ENCODE measurements around the gene ANKS1A. TPM values are rescaled to one million over a fixed set of nuclear protein-coding genes. Genes with fewer than 3 reads are reported as not detected.

Gene ANKS1A
- total RNA-seq, 1 experiment from 2014 or later = 35.0 TPM

DNA sequence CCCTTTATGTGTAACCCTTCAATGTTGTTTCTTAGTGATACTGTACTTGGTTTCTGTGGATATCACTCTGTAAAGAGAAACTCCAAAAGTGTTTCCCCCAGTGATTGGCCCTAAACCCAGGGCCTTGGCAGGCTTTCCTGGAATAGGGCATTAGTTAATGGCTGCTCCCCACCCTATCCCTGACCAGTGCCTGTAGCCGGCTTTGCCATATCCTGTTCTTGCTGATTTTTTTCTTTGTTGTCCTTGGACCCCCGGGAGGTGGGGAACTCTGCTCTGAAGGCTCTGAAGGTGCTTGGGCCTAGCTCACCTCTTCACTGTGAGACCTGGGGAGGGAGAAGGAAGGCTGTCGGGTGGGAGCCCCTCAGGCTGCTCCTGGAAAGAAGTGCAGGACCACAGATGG is 131.9 kb downstream of the ANKS1A start:
- DNase-seq (ENCODE audit: low spot score) = no peak

DNA sequence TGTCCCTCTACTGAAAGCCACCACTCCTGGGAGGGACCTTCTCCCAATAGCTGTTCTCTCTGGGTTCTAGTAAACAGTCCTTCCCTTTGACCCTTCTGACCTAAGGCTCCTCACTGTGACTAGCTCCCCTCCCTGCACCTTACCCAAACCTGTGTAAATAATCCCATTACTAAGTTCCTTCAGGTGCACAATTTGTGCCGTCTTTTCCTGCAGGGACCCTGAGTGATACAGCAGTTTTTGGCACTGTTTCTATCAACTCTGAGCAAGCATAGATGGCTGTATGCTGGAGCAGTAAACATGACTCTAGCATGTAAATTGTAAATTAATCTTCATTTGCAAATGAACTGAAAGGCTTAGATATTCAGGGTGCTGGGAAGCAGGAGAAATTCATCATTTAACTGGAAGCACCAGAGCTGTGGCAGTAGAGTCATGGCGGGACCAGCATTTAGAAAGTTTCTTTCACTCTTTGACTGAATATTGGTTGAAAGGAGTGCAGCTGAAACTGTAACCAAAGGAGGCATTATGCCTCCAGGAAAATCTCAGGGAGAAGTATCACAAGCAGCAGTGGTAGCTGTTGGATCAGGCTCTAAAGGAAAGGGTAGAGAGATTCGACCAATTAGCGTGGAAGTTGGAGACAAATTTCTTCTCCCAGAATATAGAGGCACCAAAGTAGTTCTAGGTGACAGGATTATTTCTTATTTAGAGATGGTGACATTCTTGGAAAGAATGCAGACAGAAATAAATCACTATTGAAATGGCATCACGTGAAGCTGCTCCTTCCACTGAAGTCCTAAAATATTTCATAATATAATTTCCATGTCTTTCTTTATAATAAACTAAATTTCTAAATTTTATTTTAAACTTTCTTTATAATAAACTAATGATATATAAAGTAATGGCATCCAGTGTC is 134.3 kb downstream of the ANKS1A start:
- ChIA-PET POLR2A (interaction anchor here (0.7 kb wide), 1 partner anchor 15 kb away, joined by 3 read pairs; no protein-coding TSS in a partner anchor), CTCF (interaction anchor here (0.8 to 4.1 kb wide), 8 partner anchors 14 to 235 kb away, joined by 3 to 19 read pairs (median 4); no protein-coding TSS in a partner anchor)
- Mint-ChIP-seq H3K4me3 (peak overlapping the region; percentile 42), H3K9me3 (no peaks in the 10 kb centered on the region), H3K27ac (peak overlapping the region; percentile 98), H3K4me1 (peaks cover 87% of the 10 kb centered on the region), H3K27me3 (ENCODE audit: low read depth) (no peaks in the 10 kb centered on the region), H3K36me3 (peaks cover 7% of the 10 kb centered on the region)
- ATAC-seq (peak; percentile 8; the same call in 1 of the 2 replicates), DNase-seq (ENCODE audit: low spot score) (no peak)
- TF ChIP-seq, protein P1, sequence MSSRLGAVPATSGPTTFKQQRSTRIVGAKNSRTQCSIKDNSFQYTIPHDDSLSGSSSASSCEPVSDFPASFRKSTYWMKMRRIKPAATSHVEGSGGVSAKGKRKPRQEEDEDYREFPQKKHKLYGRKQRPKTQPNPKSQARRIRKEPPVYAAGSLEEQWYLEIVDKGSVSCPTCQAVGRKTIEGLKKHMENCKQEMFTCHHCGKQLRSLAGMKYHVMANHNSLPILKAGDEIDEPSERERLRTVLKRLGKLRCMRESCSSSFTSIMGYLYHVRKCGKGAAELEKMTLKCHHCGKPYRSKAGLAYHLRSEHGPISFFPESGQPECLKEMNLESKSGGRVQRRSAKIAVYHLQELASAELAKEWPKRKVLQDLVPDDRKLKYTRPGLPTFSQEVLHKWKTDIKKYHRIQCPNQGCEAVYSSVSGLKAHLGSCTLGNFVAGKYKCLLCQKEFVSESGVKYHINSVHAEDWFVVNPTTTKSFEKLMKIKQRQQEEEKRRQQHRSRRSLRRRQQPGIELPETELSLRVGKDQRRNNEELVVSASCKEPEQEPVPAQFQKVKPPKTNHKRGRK (CRISPR knock-in tag; IDR thresholded peaks at IDR 0.05; ENCODE audit: borderline replicate concordance) = no peak
- TF ChIP-seq, protein P2, sequence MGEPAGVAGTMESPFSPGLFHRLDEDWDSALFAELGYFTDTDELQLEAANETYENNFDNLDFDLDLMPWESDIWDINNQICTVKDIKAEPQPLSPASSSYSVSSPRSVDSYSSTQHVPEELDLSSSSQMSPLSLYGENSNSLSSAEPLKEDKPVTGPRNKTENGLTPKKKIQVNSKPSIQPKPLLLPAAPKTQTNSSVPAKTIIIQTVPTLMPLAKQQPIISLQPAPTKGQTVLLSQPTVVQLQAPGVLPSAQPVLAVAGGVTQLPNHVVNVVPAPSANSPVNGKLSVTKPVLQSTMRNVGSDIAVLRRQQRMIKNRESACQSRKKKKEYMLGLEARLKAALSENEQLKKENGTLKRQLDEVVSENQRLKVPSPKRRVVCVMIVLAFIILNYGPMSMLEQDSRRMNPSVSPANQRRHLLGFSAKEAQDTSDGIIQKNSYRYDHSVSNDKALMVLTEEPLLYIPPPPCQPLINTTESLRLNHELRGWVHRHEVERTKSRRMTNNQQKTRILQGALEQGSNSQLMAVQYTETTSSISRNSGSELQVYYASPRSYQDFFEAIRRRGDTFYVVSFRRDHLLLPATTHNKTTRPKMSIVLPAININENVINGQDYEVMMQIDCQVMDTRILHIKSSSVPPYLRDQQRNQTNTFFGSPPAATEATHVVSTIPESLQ (CRISPR knock-in tag; IDR thresholded peaks at IDR 0.05) = no peak
- TF ChIP-seq HMGA2 (CRISPR knock-in tag; IDR thresholded peaks at IDR 0.05) = no peak
- TF ChIP-seq, protein P3, sequence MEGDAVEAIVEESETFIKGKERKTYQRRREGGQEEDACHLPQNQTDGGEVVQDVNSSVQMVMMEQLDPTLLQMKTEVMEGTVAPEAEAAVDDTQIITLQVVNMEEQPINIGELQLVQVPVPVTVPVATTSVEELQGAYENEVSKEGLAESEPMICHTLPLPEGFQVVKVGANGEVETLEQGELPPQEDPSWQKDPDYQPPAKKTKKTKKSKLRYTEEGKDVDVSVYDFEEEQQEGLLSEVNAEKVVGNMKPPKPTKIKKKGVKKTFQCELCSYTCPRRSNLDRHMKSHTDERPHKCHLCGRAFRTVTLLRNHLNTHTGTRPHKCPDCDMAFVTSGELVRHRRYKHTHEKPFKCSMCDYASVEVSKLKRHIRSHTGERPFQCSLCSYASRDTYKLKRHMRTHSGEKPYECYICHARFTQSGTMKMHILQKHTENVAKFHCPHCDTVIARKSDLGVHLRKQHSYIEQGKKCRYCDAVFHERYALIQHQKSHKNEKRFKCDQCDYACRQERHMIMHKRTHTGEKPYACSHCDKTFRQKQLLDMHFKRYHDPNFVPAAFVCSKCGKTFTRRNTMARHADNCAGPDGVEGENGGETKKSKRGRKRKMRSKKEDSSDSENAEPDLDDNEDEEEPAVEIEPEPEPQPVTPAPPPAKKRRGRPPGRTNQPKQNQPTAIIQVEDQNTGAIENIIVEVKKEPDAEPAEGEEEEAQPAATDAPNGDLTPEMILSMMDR (IDR thresholded peaks at IDR 0.05) = no peak
- TF ChIP-seq KAT7 (CRISPR knock-in tag; IDR thresholded peaks at IDR 0.05; ENCODE audit: borderline replicate concordance) = no peak
- TF ChIP-seq ZNF423 (CRISPR knock-in tag; IDR thresholded peaks at IDR 0.05) = no peak
- TF ChIP-seq, protein P4, sequence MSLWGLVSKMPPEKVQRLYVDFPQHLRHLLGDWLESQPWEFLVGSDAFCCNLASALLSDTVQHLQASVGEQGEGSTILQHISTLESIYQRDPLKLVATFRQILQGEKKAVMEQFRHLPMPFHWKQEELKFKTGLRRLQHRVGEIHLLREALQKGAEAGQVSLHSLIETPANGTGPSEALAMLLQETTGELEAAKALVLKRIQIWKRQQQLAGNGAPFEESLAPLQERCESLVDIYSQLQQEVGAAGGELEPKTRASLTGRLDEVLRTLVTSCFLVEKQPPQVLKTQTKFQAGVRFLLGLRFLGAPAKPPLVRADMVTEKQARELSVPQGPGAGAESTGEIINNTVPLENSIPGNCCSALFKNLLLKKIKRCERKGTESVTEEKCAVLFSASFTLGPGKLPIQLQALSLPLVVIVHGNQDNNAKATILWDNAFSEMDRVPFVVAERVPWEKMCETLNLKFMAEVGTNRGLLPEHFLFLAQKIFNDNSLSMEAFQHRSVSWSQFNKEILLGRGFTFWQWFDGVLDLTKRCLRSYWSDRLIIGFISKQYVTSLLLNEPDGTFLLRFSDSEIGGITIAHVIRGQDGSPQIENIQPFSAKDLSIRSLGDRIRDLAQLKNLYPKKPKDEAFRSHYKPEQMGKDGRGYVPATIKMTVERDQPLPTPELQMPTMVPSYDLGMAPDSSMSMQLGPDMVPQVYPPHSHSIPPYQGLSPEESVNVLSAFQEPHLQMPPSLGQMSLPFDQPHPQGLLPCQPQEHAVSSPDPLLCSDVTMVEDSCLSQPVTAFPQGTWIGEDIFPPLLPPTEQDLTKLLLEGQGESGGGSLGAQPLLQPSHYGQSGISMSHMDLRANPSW (CRISPR knock-in tag; conservative IDR thresholded peaks at IDR 0.05; ENCODE audit: low read depth) = no peak

More for the DNA sequence above, 131.9 kb downstream of the ANKS1A start:
- Mint-ChIP-seq H3K4me3 (no peak overlapping the region), H3K9me3 (no peaks in the 10 kb centered on the region), H3K4me1 (peaks cover 78% of the 10 kb centered on the region), H3K27ac (peak overlapping the region; percentile 80), H3K36me3 (peaks cover 18% of the 10 kb centered on the region), H3K27me3 (ENCODE audit: low read depth) (no peaks in the 10 kb centered on the region)
- ATAC-seq = peak; percentile 63
- CTCF ChIA-PET = interaction anchor here (0.8 to 4.1 kb wide), 6 partner anchors 8 to 125 kb away, joined by 3 to 19 read pairs (median 4); no protein-coding TSS in a partner anchor
- TF ChIP-seq ATF1 (CRISPR knock-in tag; IDR thresholded peaks at IDR 0.05) (no peak), ZNF423 (CRISPR knock-in tag; IDR thresholded peaks at IDR 0.05) (peak; percentile 47; the same call in 1 of the 2 replicates)
- POLR2A ChIA-PET = interaction anchor here (0.5 kb wide), 1 partner anchor 23 kb away, joined by 3 read pairs; no protein-coding TSS in a partner anchor

DNA sequence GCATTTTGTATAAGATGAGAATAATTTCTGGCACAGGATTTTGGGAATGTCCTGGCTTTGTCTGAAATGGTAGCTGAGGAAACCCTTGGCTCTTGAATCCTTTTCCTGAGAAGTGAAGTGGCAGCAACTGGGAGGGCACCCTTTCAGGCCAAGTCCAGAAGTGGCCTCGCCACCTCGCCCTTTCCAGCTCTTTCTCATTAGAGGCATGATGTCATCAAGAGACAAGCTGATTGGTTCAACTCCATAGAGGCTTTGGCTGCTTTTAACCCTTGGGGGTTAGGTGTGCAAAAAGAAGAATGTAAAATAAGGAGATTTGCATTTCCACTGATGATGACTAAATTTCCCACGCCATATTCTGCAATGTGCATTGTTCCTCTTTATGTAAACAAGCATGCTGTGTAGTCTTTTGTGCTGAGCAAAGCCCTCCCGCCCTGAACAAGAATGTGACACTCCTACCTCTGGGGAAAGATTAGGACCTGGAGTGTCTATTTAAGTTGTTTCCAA is 135.5 kb downstream of the ANKS1A start:
- ATAC-seq = peak; percentile 59
- CTCF ChIA-PET = interaction anchor here (0.7 to 4.1 kb wide), 7 partner anchors 24 to 216 kb away, joined by 3 to 19 read pairs (median 4); no protein-coding TSS in a partner anchor
- no peak for TF ChIP-seq MXD4 (CRISPR knock-in tag; IDR thresholded peaks at IDR 0.05; ENCODE audit: borderline replicate concordance)
- TF ChIP-seq, protein P5, sequence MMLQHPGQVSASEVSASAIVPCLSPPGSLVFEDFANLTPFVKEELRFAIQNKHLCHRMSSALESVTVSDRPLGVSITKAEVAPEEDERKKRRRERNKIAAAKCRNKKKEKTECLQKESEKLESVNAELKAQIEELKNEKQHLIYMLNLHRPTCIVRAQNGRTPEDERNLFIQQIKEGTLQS (CRISPR knock-in tag; conservative IDR thresholded peaks at IDR 0.05) = no peak
- no peaks in the 10 kb centered on the region for H3K27me3 Mint-ChIP-seq (ENCODE audit: low read depth)
- no peak for DNase-seq (ENCODE audit: low spot score)
- peaks cover 78% of the 10 kb centered on the region for H3K4me1 Mint-ChIP-seq
- H3K9me3 Mint-ChIP-seq = no peaks in the 10 kb centered on the region
- H3K27ac Mint-ChIP-seq = peak overlapping the region; percentile 29
- POLR2A ChIA-PET = interaction anchor here (1.2 kb wide), 1 partner anchor 24 kb away, joined by 4 read pairs; no protein-coding TSS in a partner anchor
- H3K36me3 Mint-ChIP-seq = peaks cover 2% of the 10 kb centered on the region; the same call in 1 of the 2 replicates
- H3K4me3 Mint-ChIP-seq = peak overlapping the region; percentile 35

Measured in WTC11 (cell line).